ENCODE measurements around the gene MAX.

Gene MAX

GRCh38 chr14:65054471-65055085 is 47.7 kb downstream of the MAX start:
- no peak for TF ChIP-seq CTCF (IDR thresholded peaks at IDR 0.05)
- Histone ChIP-seq H3K27me3 (no peaks in the 10 kb centered on the region), H3K4me3 (ENCODE audit: low read depth in 1 of 2, low read length in 1 of 2) (peak overlapping the region; percentile 50 to 58), H3K9me3 (no peaks in the 10 kb centered on the region), H3K4me1 (ENCODE audit: control insufficient read depth in 1 of 2, insufficient read depth in 1 of 2, low read depth in 1 of 2, low read length in 1 of 2) (peaks cover 14 to 30% of the 10 kb centered on the region in 2 experiments), H3K27ac (peak overlapping the region; percentile 89), H3K36me3 (peaks cover 10% of the 10 kb centered on the region)

GRCh38 chr14:65053466-65053865 is 48.9 kb downstream of the MAX start:
- H3K36me3 ChIP-seq, result peaks cover 3% of the 10 kb centered on the region

GRCh38 chr14:65052832-65053231 is 49.5 kb downstream of the MAX start:
- Histone ChIP-seq H3K4me3 (ENCODE audit: low read depth in 1 of 2, low read length in 1 of 2) (no peak overlapping the region), H3K36me3 (peaks cover 4% of the 10 kb centered on the region), H3K27me3 (no peaks in the 10 kb centered on the region), H3K27ac (peak overlapping the region; percentile 89), H3K9me3 (no peaks in the 10 kb centered on the region), H3K4me1 (ENCODE audit: control insufficient read depth in 1 of 2, insufficient read depth in 1 of 2, low read depth in 1 of 2, low read length in 1 of 2) (peaks cover 14 to 32% of the 10 kb centered on the region in 2 experiments)
- TF ChIP-seq CTCF (IDR thresholded peaks at IDR 0.05), result no peak

More at GRCh38 chr14:65053466-65053865, 48.9 kb downstream of the MAX start:
- Histone ChIP-seq H3K4me3 (ENCODE audit: low read depth in 1 of 2, low read length in 1 of 2) (no peak overlapping the region), H3K27me3 (no peaks in the 10 kb centered on the region), H3K27ac (peak overlapping the region; percentile 89), H3K4me1 (ENCODE audit: control insufficient read depth in 1 of 2, insufficient read depth in 1 of 2, low read depth in 1 of 2, low read length in 1 of 2) (peaks cover 14 to 30% of the 10 kb centered on the region in 2 experiments), H3K9me3 (no peaks in the 10 kb centered on the region)
- no peak for TF ChIP-seq CTCF (IDR thresholded peaks at IDR 0.05)

- H3K27ac ChIP-seq, result peak overlapping the region; percentile 88
- H3K4me3 ChIP-seq (ENCODE audit: low read depth in 1 of 2, low read length in 1 of 2), result no peak overlapping the region
- H3K36me3 ChIP-seq, result peaks cover 4% of the 10 kb centered on the region
- no peaks in the 10 kb centered on the region for H3K9me3 ChIP-seq
- no peaks in the 10 kb centered on the region for H3K27me3 ChIP-seq
- no peak for TF ChIP-seq CTCF (IDR thresholded peaks at IDR 0.05)
- peaks cover 49 to 68% of the 10 kb centered on the region in 2 experiments for H3K4me1 ChIP-seq (ENCODE audit: control insufficient read depth in 1 of 2, insufficient read depth in 1 of 2, low read depth in 1 of 2, low read length in 1 of 2)
Measured at GRCh38 chr14:65045709-65046108, 56.6 kb downstream of the MAX start.

GRCh38 chr14:65045006-65045405 is 57.3 kb downstream of the MAX start:
- Histone ChIP-seq H3K27me3 (no peaks in the 10 kb centered on the region), H3K4me3 (ENCODE audit: low read depth in 1 of 2, low read length in 1 of 2) (peak overlapping the region; percentile 54 to 56), H3K4me1 (ENCODE audit: control insufficient read depth in 1 of 2, insufficient read depth in 1 of 2, low read depth in 1 of 2, low read length in 1 of 2) (peaks cover 49 to 68% of the 10 kb centered on the region in 2 experiments), H3K9me3 (no peaks in the 10 kb centered on the region), H3K36me3 (peaks cover 4% of the 10 kb centered on the region), H3K27ac (peak overlapping the region; percentile 88)
- no peak for TF ChIP-seq CTCF (IDR thresholded peaks at IDR 0.05)

All from neutrophil (primary cell).